Progenitor cell of endocrine pancreas (in vitro differentiated cells): ENCODE results near the gene ASCL1. TPM values are rescaled to one million over a fixed set of nuclear protein-coding genes. Genes with fewer than 3 reads are reported as not detected.
A peak's percentile ranks its signal among the peaks of the same experiment; 100 is the strongest.

Experiments used
- DNase-seq: peaks from one replicate; pipeline ENCODE4 v3.0.0; 2021; ENCODE audit warnings: low spot score; ENCODE audit not compliant: unreplicated experiment
- H3K27ac Mint-ChIP-seq: 2 replicates; pipeline ENCODE4 v1.8.0; 2021; ENCODE audit warnings: mild to moderate bottlenecking, moderate library complexity, mixed read lengths
- H3K27me3 Mint-ChIP-seq: 2 replicates; pipeline ENCODE4 v1.8.0; 2021; ENCODE audit warnings: mixed read lengths
- H3K36me3 Mint-ChIP-seq: 2 replicates; pipeline ENCODE4 v1.8.0; 2022; ENCODE audit warnings: mixed read lengths; ENCODE audit not compliant: insufficient read depth
- H3K4me1 Mint-ChIP-seq: 2 replicates; pipeline ENCODE4 v1.8.0; 2021; ENCODE audit warnings: low read depth, mixed read lengths
- H3K4me3 Mint-ChIP-seq: 2 replicates; pipeline ENCODE4 v1.8.0; 2021; ENCODE audit warnings: low read depth, mild to moderate bottlenecking, moderate library complexity, mixed read lengths
- H3K9me3 Mint-ChIP-seq: 2 replicates; pipeline ENCODE4 v1.8.0; 2021; ENCODE audit warnings: low read depth, mixed read lengths
- CTCF ChIP-seq: fragments of 200-600 bp; sonication (generic); IDR thresholded peaks from one replicate; pipeline ENCODE4 v1.5.0; 2021; ENCODE audit warnings: antibody characterized with exemption, mild to moderate bottlenecking; ENCODE audit not compliant: unreplicated experiment
- total RNA-seq: library from RNA; stranded (reverse); gene quantifications from 2 replicates; pipeline ENCODE4 v1.2.1, GENCODE V29; 2021

The ASCL1 gene
- total RNA-seq, 1 donor from 2014 or later: 8.3 TPM

DNA sequence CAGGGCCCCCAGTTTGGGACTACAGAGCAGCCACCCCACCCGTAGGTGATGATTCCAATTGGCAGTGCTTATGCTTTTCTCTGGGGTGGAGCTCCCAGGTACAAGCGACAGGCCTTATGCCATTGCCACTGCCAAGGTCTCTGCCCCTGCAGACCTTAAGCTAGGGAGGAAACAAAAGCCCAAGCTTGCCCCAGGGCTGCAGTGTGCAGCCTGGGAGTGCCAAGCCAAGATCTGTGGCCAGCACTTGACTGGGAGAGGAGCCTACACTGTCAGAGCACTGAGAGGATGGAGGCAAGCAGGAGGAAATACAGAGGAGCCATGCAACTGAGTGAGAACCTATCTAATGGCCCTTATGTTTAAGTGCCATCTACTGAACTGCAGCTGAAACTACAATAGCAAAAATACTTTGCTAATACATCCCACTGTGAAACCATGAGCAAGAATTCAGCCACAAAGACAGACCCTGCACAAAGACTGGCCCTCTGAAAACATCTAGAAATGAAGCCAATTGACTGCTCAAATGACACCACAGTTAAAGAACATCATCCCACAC, 17.7 kb upstream of the ASCL1 start:
- peaks cover 5% of the 10 kb centered on the region for H3K36me3 Mint-ChIP-seq
- H3K9me3 Mint-ChIP-seq: peaks cover 36% of the 10 kb centered on the region
- peak; percentile 39 for TF ChIP-seq CTCF
- no peak for DNase-seq
- no peak overlapping the region for H3K27ac Mint-ChIP-seq
- peaks cover 2% of the 10 kb centered on the region for H3K4me1 Mint-ChIP-seq
- H3K27me3 Mint-ChIP-seq: peaks cover 24% of the 10 kb centered on the region
- H3K4me3 Mint-ChIP-seq: no peak overlapping the region

- Mint-ChIP-seq H3K9me3 (peaks cover 24% of the 10 kb centered on the region), H3K4me3 (no peak overlapping the region), H3K27ac (no peak overlapping the region), H3K36me3 (peaks cover 3% of the 10 kb centered on the region), H3K4me1 (peaks cover 18% of the 10 kb centered on the region), H3K27me3 (peaks cover 80% of the 10 kb centered on the region)
- TF ChIP-seq CTCF: no peak
- DNase-seq: no peak
Measured at GRCh38 chr12:102946042-102946441, 11.4 kb upstream of the ASCL1 start.

DNA sequence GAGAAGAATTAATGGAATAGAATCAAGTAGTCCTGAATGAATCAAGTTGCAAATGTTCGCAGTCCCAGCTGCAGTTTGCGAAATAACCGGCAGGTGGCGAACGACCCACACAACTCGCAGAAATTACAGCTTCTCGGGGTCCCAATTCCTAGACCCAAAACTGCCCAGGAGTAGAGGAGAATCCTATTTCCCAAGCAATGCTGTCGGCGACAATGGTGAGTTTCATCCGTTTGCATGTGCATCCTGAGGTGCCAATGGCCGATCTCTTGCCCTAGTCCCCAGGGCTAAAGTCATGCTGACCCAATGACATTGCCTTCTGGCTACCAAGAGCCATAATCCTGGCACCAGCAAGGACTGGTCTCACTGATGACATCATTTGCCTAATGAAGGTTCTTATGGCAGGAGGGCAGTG, 8.5 kb upstream of the ASCL1 start:
- peaks cover 97% of the 10 kb centered on the region for H3K27me3 Mint-ChIP-seq
- no peak overlapping the region for H3K27ac Mint-ChIP-seq
- TF ChIP-seq CTCF: peak; percentile 93
- DNase-seq: peak; percentile 64
- H3K36me3 Mint-ChIP-seq: no peaks in the 10 kb centered on the region
- peaks cover 7% of the 10 kb centered on the region for H3K9me3 Mint-ChIP-seq
- peaks cover 18% of the 10 kb centered on the region for H3K4me1 Mint-ChIP-seq
- no peak overlapping the region for H3K4me3 Mint-ChIP-seq

- H3K9me3 Mint-ChIP-seq: no peaks in the 10 kb centered on the region
- TF ChIP-seq CTCF: peak; percentile 54
- H3K4me1 Mint-ChIP-seq: peaks cover 18% of the 10 kb centered on the region
- no peaks in the 10 kb centered on the region for H3K36me3 Mint-ChIP-seq
- peak overlapping the region; percentile 62 for H3K4me3 Mint-ChIP-seq
- peak; percentile 54 for DNase-seq
- H3K27ac Mint-ChIP-seq: peak overlapping the region; percentile 77
- peaks cover 99% of the 10 kb centered on the region for H3K27me3 Mint-ChIP-seq
Measured at GRCh38 chr12:102950107-102950949, 7.1 kb upstream of the ASCL1 start.

GRCh38 chr12:102950950-102951619, 6.4 kb upstream of the ASCL1 start:
- H3K4me3 Mint-ChIP-seq: peak overlapping the region; percentile 62
- H3K4me1 Mint-ChIP-seq: peaks cover 18% of the 10 kb centered on the region
- H3K27me3 Mint-ChIP-seq: peaks cover 99% of the 10 kb centered on the region
- H3K9me3 Mint-ChIP-seq: no peaks in the 10 kb centered on the region
- no peak for DNase-seq
- peak overlapping the region; percentile 77 for H3K27ac Mint-ChIP-seq
- TF ChIP-seq CTCF: no peak
- no peaks in the 10 kb centered on the region for H3K36me3 Mint-ChIP-seq
